ENCODE data around the gene SLC13A4.
A peak's percentile ranks its signal among the peaks of the same experiment; 100 is the strongest.

The SLC13A4 gene

DNA sequence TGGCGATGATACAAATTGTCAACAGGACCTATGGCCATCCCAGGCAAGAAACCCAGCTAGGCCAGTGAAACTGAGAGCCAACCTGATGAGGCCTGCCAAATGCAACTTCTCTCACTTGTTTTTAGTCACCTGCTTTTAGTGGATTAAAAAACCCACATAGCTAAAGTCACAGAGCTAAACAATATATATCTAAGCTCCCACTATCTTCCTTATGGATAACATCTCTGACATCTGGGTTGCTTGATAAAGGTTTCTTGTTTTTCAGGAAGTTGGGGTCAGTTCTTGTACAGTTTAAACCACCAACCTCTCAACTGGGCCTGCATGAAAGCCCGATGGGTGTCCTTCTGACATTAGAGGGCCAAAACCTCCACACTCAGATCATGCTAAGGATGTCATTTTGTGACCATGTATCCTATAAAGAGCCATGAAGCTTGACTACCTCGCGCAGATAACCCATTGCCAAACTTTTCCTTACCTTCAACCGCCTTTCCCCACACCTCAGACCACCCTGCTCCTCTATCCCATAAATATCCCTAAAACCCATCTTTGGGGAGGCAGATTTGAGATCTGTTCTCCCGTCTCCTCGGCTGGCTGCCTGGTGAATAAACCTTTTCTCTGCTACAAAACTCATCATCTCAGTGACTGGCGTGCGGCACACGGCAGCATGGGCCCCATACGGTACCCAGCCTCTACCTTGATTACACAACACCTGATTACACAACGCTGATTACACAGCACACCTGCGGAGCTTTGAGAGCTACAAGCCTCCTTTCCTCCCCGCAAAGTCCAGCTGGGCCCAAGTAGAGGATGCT, 66.5 kb downstream of the SLC13A4 start:
- DNase-seq (ENCODE audit: low read depth): no peak
- TF ChIP-seq, protein P1, sequence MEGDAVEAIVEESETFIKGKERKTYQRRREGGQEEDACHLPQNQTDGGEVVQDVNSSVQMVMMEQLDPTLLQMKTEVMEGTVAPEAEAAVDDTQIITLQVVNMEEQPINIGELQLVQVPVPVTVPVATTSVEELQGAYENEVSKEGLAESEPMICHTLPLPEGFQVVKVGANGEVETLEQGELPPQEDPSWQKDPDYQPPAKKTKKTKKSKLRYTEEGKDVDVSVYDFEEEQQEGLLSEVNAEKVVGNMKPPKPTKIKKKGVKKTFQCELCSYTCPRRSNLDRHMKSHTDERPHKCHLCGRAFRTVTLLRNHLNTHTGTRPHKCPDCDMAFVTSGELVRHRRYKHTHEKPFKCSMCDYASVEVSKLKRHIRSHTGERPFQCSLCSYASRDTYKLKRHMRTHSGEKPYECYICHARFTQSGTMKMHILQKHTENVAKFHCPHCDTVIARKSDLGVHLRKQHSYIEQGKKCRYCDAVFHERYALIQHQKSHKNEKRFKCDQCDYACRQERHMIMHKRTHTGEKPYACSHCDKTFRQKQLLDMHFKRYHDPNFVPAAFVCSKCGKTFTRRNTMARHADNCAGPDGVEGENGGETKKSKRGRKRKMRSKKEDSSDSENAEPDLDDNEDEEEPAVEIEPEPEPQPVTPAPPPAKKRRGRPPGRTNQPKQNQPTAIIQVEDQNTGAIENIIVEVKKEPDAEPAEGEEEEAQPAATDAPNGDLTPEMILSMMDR (IDR thresholded peaks at IDR 0.05; ENCODE audit: insufficient read depth, low read depth, low read length, missing control alignments): no peak
- H3K4me3 ChIP-seq (ENCODE audit: low read depth, low read length): peak overlapping the region; percentile 82

DNA sequence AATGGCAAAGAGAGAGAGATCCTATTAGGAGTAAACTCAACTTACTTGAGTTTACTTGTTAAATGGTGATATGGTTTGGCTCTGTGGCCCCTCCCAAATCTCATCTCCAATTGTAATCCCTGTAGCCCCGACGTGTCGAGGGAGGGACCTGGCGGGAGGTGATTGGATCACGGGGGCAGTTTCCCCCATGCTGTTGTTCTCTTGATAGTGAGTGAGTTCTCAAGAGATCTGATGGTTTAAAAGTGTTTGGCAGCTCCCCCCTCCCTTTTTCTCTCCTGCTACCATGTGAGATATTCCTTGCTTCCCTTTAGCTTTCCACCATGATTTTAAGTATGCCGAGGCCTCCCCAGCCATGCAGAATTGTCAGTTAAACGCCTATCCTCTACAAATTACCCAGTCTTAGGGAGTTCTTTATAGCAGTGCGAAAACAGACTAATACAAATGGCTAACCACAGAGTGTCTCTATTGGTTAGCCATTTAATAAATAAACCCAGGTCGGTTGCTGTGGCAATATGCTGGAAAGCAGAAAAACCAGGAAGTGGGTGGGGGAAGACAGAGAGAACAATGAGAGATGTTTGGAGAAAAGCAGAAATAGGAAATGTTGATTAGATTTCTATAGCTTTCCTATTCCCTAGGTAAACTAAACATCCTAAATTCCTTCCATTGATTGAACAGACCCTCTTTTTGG, 68.7 kb downstream of the SLC13A4 start:
- TF ChIP-seq, protein P1 (IDR thresholded peaks at IDR 0.05; ENCODE audit: insufficient read depth, low read depth, low read length, missing control alignments): no peak
- no peak for DNase-seq (ENCODE audit: low read depth)
- H3K4me3 ChIP-seq (ENCODE audit: low read depth, low read length): no peak overlapping the region

DNA sequence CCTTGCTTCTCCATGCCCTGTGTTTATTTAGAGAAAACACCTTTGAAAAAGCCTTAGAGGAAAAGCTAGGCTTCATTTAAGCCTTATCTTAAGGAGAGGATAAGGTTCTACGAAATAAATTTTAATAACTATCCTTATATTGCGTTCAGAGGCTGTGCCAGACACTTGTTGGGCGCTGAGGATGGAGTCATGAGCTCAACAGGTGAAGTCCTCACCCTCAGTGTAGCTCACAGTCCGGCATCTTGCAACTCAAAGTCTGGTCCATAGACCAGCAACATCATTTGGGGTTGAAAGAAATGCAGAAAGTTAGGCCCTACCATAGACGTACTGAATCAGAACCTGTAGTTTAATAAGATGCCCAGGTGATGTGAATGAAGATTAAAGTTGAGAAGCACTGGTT, 69.4 kb downstream of the SLC13A4 start:
- TF ChIP-seq, protein P1 (IDR thresholded peaks at IDR 0.05; ENCODE audit: insufficient read depth, low read depth, low read length, missing control alignments): no peak
- H3K4me3 ChIP-seq (ENCODE audit: low read depth, low read length): no peak overlapping the region
- DNase-seq (ENCODE audit: low read depth): no peak

DNA sequence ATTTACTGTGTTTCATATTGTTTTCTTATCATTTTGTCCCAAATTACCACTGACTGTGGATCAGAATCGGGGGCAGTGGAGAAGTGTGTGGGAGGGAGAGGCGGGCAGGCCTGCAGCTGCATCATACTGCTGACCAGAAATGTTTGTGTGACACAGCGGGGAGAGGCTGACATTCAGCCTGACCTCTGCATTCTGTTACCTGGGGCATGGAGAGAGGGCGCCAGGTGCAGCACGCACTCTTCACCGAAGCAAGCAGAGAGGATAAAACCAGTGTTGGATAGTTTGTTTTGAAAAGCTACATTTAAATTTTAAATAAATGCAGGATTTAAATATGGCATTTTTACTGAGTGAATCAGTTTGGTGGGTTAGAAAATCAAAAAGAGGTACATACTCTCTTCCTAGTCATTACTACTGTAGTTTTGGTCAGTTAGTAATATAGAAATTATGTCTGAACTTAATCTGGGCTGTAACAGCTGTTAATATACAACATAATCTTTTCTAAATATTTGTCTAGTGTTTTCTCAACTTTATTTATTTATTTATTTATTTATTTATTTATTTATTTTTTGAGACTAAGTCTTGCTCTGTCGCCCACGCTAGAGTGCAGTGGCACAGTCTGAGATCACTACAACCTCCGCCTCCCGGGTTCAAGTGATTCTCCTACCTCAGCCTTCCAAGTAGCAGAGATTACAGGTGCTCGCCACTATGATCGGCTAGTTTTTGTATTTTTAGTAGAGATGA, 74.5 kb downstream of the SLC13A4 start:
- DNase-seq (ENCODE audit: low read depth): no peak
- TF ChIP-seq, protein P1 (IDR thresholded peaks at IDR 0.05; ENCODE audit: insufficient read depth, low read depth, low read length, missing control alignments): no peak

DNA sequence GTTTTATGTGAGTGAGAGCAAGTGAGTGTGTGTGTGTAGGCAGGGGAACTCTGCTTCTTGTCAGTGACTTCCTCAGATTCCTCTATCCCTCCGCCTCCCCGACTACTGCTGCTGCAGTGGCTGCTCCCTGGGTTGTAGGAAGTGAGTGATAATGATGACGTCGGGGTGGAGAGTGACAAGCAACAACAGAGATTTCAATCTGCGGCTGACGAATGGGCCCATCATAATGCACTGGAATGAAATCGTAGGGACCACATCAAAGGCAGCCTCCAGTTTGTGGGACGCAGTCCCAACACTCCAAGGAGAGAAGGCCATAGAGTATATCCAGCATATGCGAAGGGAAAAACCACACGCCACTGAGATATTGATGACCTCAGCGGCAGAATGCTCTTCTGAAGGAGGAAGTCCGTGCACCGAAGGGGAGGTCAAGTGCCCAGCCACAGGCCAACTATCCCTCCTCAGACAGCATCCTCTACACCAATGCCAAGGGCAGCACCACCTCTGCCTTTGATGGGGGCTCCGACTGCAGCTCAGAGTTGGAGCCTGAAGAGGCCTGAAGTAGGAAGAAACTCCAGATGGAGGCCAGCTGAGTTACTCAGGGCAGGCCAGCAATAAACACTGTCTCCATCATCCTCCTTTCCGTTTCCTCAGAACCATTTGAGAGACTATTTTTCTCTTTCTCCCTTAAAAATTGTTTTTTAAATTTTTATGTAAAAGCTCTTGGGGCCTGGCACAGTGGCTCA, 77.0 kb downstream of the SLC13A4 start:
- no peak for DNase-seq (ENCODE audit: low read depth)
- no peak overlapping the region for H3K4me3 ChIP-seq (ENCODE audit: low read depth, low read length)
- TF ChIP-seq, protein P1 (IDR thresholded peaks at IDR 0.05; ENCODE audit: insufficient read depth, low read depth, low read length, missing control alignments): no peak

More for the DNA sequence above, 74.5 kb downstream of the SLC13A4 start:
- H3K4me3 ChIP-seq (ENCODE audit: low read depth, low read length): no peak overlapping the region

DNA sequence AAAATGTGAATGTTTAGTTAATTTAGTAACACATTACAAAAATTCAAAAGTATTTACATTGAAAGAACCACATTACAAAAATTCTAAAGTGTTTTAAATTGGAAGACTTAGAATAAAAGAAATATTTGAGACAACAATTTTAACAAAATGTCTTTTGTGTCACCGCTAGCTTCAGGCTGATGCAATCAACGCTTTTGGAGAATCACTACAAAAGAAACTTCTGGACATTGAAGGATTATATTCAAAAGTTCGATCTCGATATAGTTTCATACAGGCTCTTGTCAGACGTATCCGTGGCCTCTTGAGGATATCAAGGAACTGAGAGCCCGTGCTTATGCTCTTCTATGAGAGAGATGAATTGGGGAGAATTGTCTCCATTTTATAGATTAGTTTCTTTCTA, 79.8 kb downstream of the SLC13A4 start:
- no peak overlapping the region for H3K4me3 ChIP-seq (ENCODE audit: low read depth, low read length)
- DNase-seq (ENCODE audit: low read depth): no peak
- TF ChIP-seq, protein P1 (IDR thresholded peaks at IDR 0.05; ENCODE audit: insufficient read depth, low read depth, low read length, missing control alignments): no peak
